Caco-2 (cell line): ENCODE measurements around the gene OR5K2. TPM values are rescaled to one million over a fixed set of nuclear protein-coding genes. Genes with fewer than 3 reads are reported as not detected.

ENCODE experiments used
- BruUV-seq: library from RNA; stranded (reverse); fragments of 400-500 nt; replicated peaks from 2 replicates; lab custom pipeline; 2021; lab: Mats Ljungman, UMichigan
- CTCF ChIA-PET: fragments of 300-600 bp; sonication (Branson Sonifier 250); formaldehyde crosslinking; loops from one replicate; lab custom pipeline; 2022; ENCODE audit warnings: antibody characterized with exemption; lab: Charles Lee
- POLR2A ChIA-PET: fragments of 300-600 bp; sonication (Branson Sonifier 250); formaldehyde crosslinking; loops from one replicate; lab custom pipeline; 2022; ENCODE audit warnings: antibody characterized with exemption; lab: Charles Lee
- DNase-seq, 2 experiments: peaks; one replicate each; pipeline versions ENCODE4 v3.0.0 to v3.0.0-alpha.2; 2020 to 2022
- H3K27me3 ChIP-seq: replicated peaks from 2 replicates; pipeline ENCODE4 v1.6.0; 2011; ENCODE audit warnings: low read length; ENCODE audit not compliant: control insufficient read depth, insufficient read depth
- H3K36me3 ChIP-seq: 2 replicates; pipeline ENCODE4 v1.5.1; 2011; ENCODE audit warnings: low read length; ENCODE audit not compliant: control insufficient read depth, insufficient read depth
- H3K4me1 ChIP-seq: fragments of 250-450 bp; sonication (Bioruptor Pico); 2 replicates; pipeline ENCODE4 v1.5.1; 2020; ENCODE audit warnings: mild to moderate bottlenecking
- H3K4me3 ChIP-seq: 2 replicates; pipeline ENCODE4 v1.5.1; 2011; ENCODE audit warnings: low read depth, mild to moderate bottlenecking, control low read depth, low read length
- H3K9me3 ChIP-seq: fragments of 250-450 bp; sonication (Bioruptor Pico); 2 replicates; pipeline ENCODE4 v1.5.1; 2020; ENCODE audit warnings: mild to moderate bottlenecking, moderate library complexity
- H3K27ac Mint-ChIP-seq: one replicate; pipeline ENCODE4 v1.8.0; 2022; ENCODE audit warnings: mixed read lengths; ENCODE audit not compliant: unreplicated experiment
- H3K27me3 Mint-ChIP-seq: one replicate; pipeline ENCODE4 v1.8.0; 2022; ENCODE audit warnings: mixed read lengths; ENCODE audit not compliant: insufficient read depth, unreplicated experiment
- H3K36me3 Mint-ChIP-seq: one replicate; pipeline ENCODE4 v1.8.0; 2022; ENCODE audit warnings: mild to moderate bottlenecking, mixed read lengths; ENCODE audit not compliant: insufficient read depth, unreplicated experiment
- H3K4me1 Mint-ChIP-seq: one replicate; pipeline ENCODE4 v1.8.0; 2022; ENCODE audit warnings: low read depth, mixed read lengths; ENCODE audit not compliant: unreplicated experiment
- H3K4me3 Mint-ChIP-seq: one replicate; pipeline ENCODE4 v1.8.0; 2022; ENCODE audit warnings: mild to moderate bottlenecking, moderate library complexity, mixed read lengths; ENCODE audit not compliant: unreplicated experiment
- H3K9me3 Mint-ChIP-seq: one replicate; pipeline ENCODE4 v1.8.0; 2022; ENCODE audit warnings: mixed read lengths; ENCODE audit not compliant: unreplicated experiment
- CTCF ChIP-seq, 2 experiments: fragments of 200-600 bp in 1 of 2; IDR thresholded peaks; 1 replicate in 1 of 2; 2 replicates in 1 of 2; pipeline versions ENCODE4 v1.5.1 to v1.8.0; 2011 to 2022; ENCODE audit warnings: antibody characterized with exemption in 1 of 2, control low read depth in 1 of 2, inconsistent platforms in 1 of 2, low read depth in 1 of 2, low read length in 1 of 2, mild to moderate bottlenecking in 1 of 2, moderate library complexity in 1 of 2; ENCODE audit not compliant: insufficient read depth in 1 of 2, severe bottlenecking in 1 of 2, unreplicated experiment in 1 of 2
- intact Hi-C: fragments of 100-400 bp; cut with micrococcal nuclease; formaldehyde crosslinking; loops from one replicate; pipeline ENCODE4 v1.10.0; 2022; ENCODE audit not compliant: unreplicated experiment
- total RNA-seq: library from RNA; stranded (reverse); gene quantifications from 2 replicates; pipeline ENCODE4 v1.2.3, GENCODE V29; 2022

The OR5K2 gene
- total RNA-seq, 1 experiment from 2014 or later: not detected

GRCh38 chr3:98460220-98460619 is 37.3 kb upstream of the OR5K2 start:
- no peak overlapping the region for H3K27ac Mint-ChIP-seq
- no peaks in the 10 kb centered on the region for H3K9me3 Mint-ChIP-seq
- no TSS peak for BruUV-seq
- H3K4me3 Mint-ChIP-seq: no peak overlapping the region
- Histone ChIP-seq H3K27me3 (no peaks in the 10 kb centered on the region), H3K4me3 (no peak overlapping the region), H3K36me3 (no peaks in the 10 kb centered on the region), H3K4me1 (no peaks in the 10 kb centered on the region), H3K9me3 (no peaks in the 10 kb centered on the region)
- TF ChIP-seq CTCF (IDR thresholded peaks at IDR 0.05; ENCODE audit: insufficient read depth in 1 of 2, low read depth in 1 of 2, low read length in 1 of 2, severe bottlenecking in 1 of 2, unreplicated experiment in 1 of 2): no peak
- intact Hi-C loops: no loop called here
- POLR2A ChIA-PET: no interaction called here
- no peak for DNase-seq
- CTCF ChIA-PET: no interaction called here
- no peaks in the 10 kb centered on the region for H3K36me3 Mint-ChIP-seq
- H3K27me3 Mint-ChIP-seq: peaks cover 4% of the 10 kb centered on the region
- no peaks in the 10 kb centered on the region for H3K4me1 Mint-ChIP-seq

GRCh38 chr3:98462901-98463300 is 34.6 kb upstream of the OR5K2 start, which contains the start of gene OR5K1:
OR5K1 (plus strand) TSS chr3:98463201; CDS start chr3:98469577, 6,376 bp downstream.
- H3K27me3 Mint-ChIP-seq: peaks cover 4% of the 10 kb centered on the region
- no TSS peak for BruUV-seq
- ChIA-PET POLR2A (no interaction called here), CTCF (no interaction called here)
- Histone ChIP-seq H3K4me3 (no peak within 1 kb of the TSS), H3K4me1 (no peaks in the 10 kb centered on the region), H3K27me3 (no peaks in the 10 kb centered on the region), H3K9me3 (no peaks in the 10 kb centered on the region), H3K36me3 (no peaks in the 10 kb centered on the region)
- no peaks in the 10 kb centered on the region for H3K36me3 Mint-ChIP-seq
- H3K4me3 Mint-ChIP-seq: no peak within 1 kb of the TSS
- H3K4me1 Mint-ChIP-seq: no peaks in the 10 kb centered on the region
- no peak within 1 kb of the TSS for H3K27ac Mint-ChIP-seq
- no peaks in the 10 kb centered on the region for H3K9me3 Mint-ChIP-seq
- no peak for DNase-seq
- intact Hi-C loops: no loop called here
- no peak for TF ChIP-seq CTCF (IDR thresholded peaks at IDR 0.05; ENCODE audit: insufficient read depth in 1 of 2, low read depth in 1 of 2, low read length in 1 of 2, severe bottlenecking in 1 of 2, unreplicated experiment in 1 of 2)

GRCh38 chr3:98482717-98483482 is 14.6 kb upstream of the OR5K2 start:
- peaks cover 6% of the 10 kb centered on the region for H3K4me1 Mint-ChIP-seq
- H3K4me1 ChIP-seq: no peaks in the 10 kb centered on the region
- no peaks in the 10 kb centered on the region for H3K36me3 ChIP-seq
- TF ChIP-seq CTCF (IDR thresholded peaks at IDR 0.05; ENCODE audit: insufficient read depth in 1 of 2, low read depth in 1 of 2, low read length in 1 of 2, severe bottlenecking in 1 of 2, unreplicated experiment in 1 of 2): no peak
- POLR2A ChIA-PET: no interaction called here
- peaks cover 9% of the 10 kb centered on the region for H3K9me3 Mint-ChIP-seq
- H3K27me3 ChIP-seq: no peaks in the 10 kb centered on the region
- CTCF ChIA-PET: no interaction called here
- H3K27ac Mint-ChIP-seq: peak overlapping the region; percentile 37
- no peak overlapping the region for H3K4me3 Mint-ChIP-seq
- peaks cover 3% of the 10 kb centered on the region for H3K27me3 Mint-ChIP-seq
- no peak for DNase-seq
- no TSS peak for BruUV-seq
- H3K9me3 ChIP-seq: no peaks in the 10 kb centered on the region; the same call in 1 of the 2 replicates
- no peak overlapping the region for H3K4me3 ChIP-seq
- intact Hi-C loops: no loop called here
- H3K36me3 Mint-ChIP-seq: no peaks in the 10 kb centered on the region
